ENCODE results near the gene PDE6A. TPM values are rescaled to one million over a fixed set of nuclear protein-coding genes. Genes with fewer than 3 reads are reported as not detected.

The PDE6A gene
- total and polyA plus RNA-seq, 2 of the 8 experiments (the other 6 are each of a cell fraction or from before 2014, with no cell fraction given), result not detected

DNA sequence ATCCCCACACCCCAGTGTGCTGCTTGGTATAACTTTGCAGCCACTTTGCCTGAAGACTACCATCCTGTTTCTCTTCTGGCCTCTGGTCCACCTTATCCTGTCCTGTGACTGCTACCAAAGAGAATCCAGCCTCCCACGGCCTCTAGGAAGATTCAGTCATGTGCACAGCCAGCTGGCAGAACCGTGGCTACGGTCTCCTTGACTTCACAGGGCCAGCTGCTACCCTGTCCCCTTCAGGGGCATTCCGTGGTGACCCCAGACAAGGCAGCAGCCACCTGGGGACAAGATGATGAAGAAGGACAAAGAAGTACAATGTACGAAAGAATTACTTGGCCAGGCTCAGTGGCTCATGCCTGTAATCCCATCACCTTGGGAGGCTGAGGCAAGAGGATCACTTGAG is 98.6 kb downstream of the PDE6A start:
- Histone ChIP-seq H3K4me3 (ENCODE audit: extremely low read depth in 1 of 4, insufficient read depth in 2 of 4, low read depth in 3 of 4, low read length in 4 of 4) (no peak overlapping the region), H3K27ac (ENCODE audit: low read depth, low read length) (no peak overlapping the region), H3K4me2 (ENCODE audit: insufficient read depth in 1 of 2, low read depth in 2 of 2, low read length in 2 of 2) (no peak overlapping the region), H3K9ac (replicated peaks in 1 of 4; ENCODE audit: extremely low read depth in 1 of 4, low read depth in 3 of 4, low read length in 3 of 4) (no peak overlapping the region), H4K91ac (replicated peaks; ENCODE audit: insufficient read length, low read length) (no peak overlapping the region), H2BK20ac (ENCODE audit: low read length) (no peak overlapping the region), H4K8ac (ENCODE audit: extremely low read depth, insufficient read depth, low read length) (no peak overlapping the region), H3K4ac (replicated peaks; ENCODE audit: insufficient read length, low read depth, low read length) (no peak overlapping the region), H3K56ac (replicated peaks; ENCODE audit: insufficient read length, low read depth, low read length) (no peak overlapping the region), H4K20me1 (replicated peaks in 1 of 2; ENCODE audit: control insufficient read depth in 1 of 2, insufficient read depth in 2 of 2, low read length in 2 of 2) (no peaks in the 10 kb centered on the region), H4K5ac (ENCODE audit: insufficient read length, low read depth, low read length) (no peak overlapping the region), H3K4me1 (replicated peaks in 1 of 4; ENCODE audit: control insufficient read depth in 3 of 4, insufficient read depth in 4 of 4, low read length in 3 of 4) (no peaks in the 10 kb centered on the region), H3K23ac (ENCODE audit: insufficient read length) (no peak overlapping the region), H2AK5ac (ENCODE audit: low read depth, low read length) (no peak overlapping the region), H3K9me3 (ENCODE audit: insufficient read depth in 2 of 2, low read depth in 1 of 2, low read length in 1 of 2) (no peaks in the 10 kb centered on the region), H3K27me3 (replicated peaks in 1 of 4; ENCODE audit: control insufficient read depth in 3 of 4, extremely low read depth in 1 of 4, insufficient read depth in 3 of 4, low read length in 3 of 4) (no peaks in the 10 kb centered on the region), H3K23me2 (ENCODE audit: low read depth, low read length) (no peaks in the 10 kb centered on the region), H2BK12ac (ENCODE audit: low read depth, low read length) (no peak overlapping the region), H2AFZ (ENCODE audit: low read length) (no peak overlapping the region), H3K18ac (ENCODE audit: extremely low read depth, low read length) (no peak overlapping the region), H3K14ac (ENCODE audit: insufficient read length) (no peak overlapping the region), H3K36me3 (ENCODE audit: control insufficient read depth in 2 of 4, insufficient read depth in 4 of 4, low read length in 3 of 4) (peaks cover 0 to 16% (median 7%) of the 10 kb centered on the region in 4 experiments; a peak in 4 of 8 replicates), H2BK120ac (replicated peaks; ENCODE audit: low read depth, low read length) (no peak overlapping the region), H2BK15ac (ENCODE audit: low read length) (no peak overlapping the region), H3K79me2 (ENCODE audit: control insufficient read depth in 1 of 2, insufficient read depth in 2 of 2, low read length in 2 of 2) (no peaks in the 10 kb centered on the region), H3K79me1 (ENCODE audit: low read depth, low read length) (no peaks in the 10 kb centered on the region), H2BK5ac (ENCODE audit: low read depth, low read length) (no peak overlapping the region; the same call in 1 of the 2 replicates)
- CTCF ChIA-PET (ENCODE audit: partially characterized antibody), result interaction anchor here (1.0 to 68.7 kb wide), 5 partner anchors 1 to 209 kb away, joined by 3 to 1740 read pairs (median 470); no protein-coding TSS in a partner anchor
- FAIRE-seq (no peak), DNase-seq (ENCODE audit: low read depth in 1 of 2, low spot score in 2 of 2) (no peak)
- WGBS, 2 experiments (ENCODE audit: extremely low coverage in 1 of 2, insufficient coverage in 1 of 2, insufficient read length in 1 of 2, insufficient replicate concordance in 2 of 2, low coverage in 1 of 2, low lambda C conversion rate in 2 of 2, missing lambda C conversion rate in 1 of 2), result 87% methylated on average over 5 of the region's 5 CpGs; no CpG with 5 or more reads in 1 of the 2 experiments
- POLR2A ChIA-PET (ENCODE audit: partially characterized antibody), result no interaction called here
- TF ChIP-seq POLR2A (IDR thresholded peaks at IDR 0.05; ENCODE audit: control extremely low read depth in 1 of 2, low read depth in 2 of 2, low read length in 2 of 2) (no peak), SRF (IDR thresholded peaks at IDR 0.05; ENCODE audit: low read depth, low read length) (no peak), ZNF274 (IDR thresholded peaks at IDR 0.05; ENCODE audit: borderline replicate concordance, extremely low read depth, low read length) (no peak), KDM5A (IDR thresholded peaks at IDR 0.05; ENCODE audit: low read length) (no peak), CBX8 (IDR thresholded peaks at IDR 0.05; ENCODE audit: borderline replicate concordance, low read depth, low read length) (no peak), POLR2AphosphoS5 (IDR thresholded peaks at IDR 0.05; ENCODE audit: low read depth, low read length) (no peak), BRCA1 (IDR thresholded peaks at IDR 0.05; ENCODE audit: low read depth, low read length) (no peak), RAD21 (IDR thresholded peaks at IDR 0.05 in 1 of 2, conservative IDR thresholded peaks at IDR 0.05 in 1 of 2; ENCODE audit: low read depth in 2 of 2, low read length in 2 of 2) (no peak), PHF8 (conservative IDR thresholded peaks at IDR 0.05; ENCODE audit: low read depth, low read length) (no peak), RBBP5 (IDR thresholded peaks at IDR 0.05; ENCODE audit: borderline replicate concordance, low read depth, low read length) (no peak), NANOG (IDR thresholded peaks at IDR 0.05; ENCODE audit: insufficient read depth, low read depth, low read length, poor library complexity, severe bottlenecking) (no peak)
- TF ChIP-seq, protein P1, sequence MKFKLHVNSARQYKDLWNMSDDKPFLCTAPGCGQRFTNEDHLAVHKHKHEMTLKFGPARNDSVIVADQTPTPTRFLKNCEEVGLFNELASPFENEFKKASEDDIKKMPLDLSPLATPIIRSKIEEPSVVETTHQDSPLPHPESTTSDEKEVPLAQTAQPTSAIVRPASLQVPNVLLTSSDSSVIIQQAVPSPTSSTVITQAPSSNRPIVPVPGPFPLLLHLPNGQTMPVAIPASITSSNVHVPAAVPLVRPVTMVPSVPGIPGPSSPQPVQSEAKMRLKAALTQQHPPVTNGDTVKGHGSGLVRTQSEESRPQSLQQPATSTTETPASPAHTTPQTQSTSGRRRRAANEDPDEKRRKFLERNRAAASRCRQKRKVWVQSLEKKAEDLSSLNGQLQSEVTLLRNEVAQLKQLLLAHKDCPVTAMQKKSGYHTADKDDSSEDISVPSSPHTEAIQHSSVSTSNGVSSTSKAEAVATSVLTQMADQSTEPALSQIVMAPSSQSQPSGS (IDR thresholded peaks at IDR 0.05; ENCODE audit: low read length), result no peak
